Measurements from ENCODE around the gene APOBEC3B. TPM values are rescaled to one million over a fixed set of nuclear protein-coding genes. Genes with fewer than 3 reads are reported as not detected.
A peak's percentile ranks its signal among the peaks of the same experiment; 100 is the strongest.
"Not testable (repeated sequence)": the region's sequence is repeated elsewhere in the genome, so short reads cannot be mapped to it uniquely, and the experiment has no call there.

APOBEC3B gene
- total and polyA plus RNA-seq, 11 donors: 0.49 to 10.3 (median 1.0) TPM; not detected in 2

DNA sequence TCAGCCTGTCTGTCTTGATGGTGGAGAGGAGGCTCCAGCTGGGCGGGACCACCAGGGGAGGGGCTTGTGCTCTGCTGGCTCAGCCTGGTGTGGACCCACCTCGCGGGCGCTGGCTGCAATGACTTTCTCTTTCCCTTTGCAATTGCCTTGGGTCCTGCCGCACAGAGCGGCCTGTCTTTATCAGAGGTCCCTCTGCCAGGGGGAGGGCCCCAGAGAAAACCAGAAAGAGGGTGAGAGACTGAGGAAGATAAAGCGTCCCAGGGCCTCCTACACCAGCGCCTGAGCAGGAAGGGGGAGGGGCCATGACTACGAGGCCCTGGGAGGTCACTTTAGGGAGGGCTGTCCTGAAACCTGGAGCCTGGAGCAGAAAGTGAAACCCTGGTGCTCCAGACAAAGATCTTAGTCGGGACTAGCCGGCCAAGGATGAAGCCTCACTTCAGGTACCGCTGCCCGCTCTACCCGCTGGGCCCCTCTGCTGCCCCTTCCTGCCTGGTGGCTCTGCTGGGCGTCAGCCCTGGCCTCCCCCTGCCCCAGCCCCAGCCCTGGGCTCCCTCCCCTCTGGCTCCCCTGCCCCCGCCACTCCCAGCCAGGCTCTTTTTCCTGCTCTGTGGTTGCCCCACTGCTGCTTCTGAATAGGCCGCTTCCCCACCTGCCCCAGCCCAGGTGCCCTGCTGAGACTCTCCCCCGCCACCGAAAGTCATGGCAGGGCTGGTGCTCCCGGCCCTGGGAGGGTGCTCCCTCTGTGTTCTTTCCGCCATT is 58.6 kb downstream of the APOBEC3B start, which contains the start of gene APOBEC3F:
Gene APOBEC3F (plus strand): TSS at position 327 of the 759 bp plus-strand sequence. CDS start 97 bp downstream, at position 424.
- TF ChIP-seq, protein P1, sequence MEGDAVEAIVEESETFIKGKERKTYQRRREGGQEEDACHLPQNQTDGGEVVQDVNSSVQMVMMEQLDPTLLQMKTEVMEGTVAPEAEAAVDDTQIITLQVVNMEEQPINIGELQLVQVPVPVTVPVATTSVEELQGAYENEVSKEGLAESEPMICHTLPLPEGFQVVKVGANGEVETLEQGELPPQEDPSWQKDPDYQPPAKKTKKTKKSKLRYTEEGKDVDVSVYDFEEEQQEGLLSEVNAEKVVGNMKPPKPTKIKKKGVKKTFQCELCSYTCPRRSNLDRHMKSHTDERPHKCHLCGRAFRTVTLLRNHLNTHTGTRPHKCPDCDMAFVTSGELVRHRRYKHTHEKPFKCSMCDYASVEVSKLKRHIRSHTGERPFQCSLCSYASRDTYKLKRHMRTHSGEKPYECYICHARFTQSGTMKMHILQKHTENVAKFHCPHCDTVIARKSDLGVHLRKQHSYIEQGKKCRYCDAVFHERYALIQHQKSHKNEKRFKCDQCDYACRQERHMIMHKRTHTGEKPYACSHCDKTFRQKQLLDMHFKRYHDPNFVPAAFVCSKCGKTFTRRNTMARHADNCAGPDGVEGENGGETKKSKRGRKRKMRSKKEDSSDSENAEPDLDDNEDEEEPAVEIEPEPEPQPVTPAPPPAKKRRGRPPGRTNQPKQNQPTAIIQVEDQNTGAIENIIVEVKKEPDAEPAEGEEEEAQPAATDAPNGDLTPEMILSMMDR (IDR thresholded peaks at IDR 0.05): peak in 2 of 12 donors; percentile 6 to 12
- TF ChIP-seq POLR2A (IDR thresholded peaks at IDR 0.05): peak in 1 of 2 donors; percentile 55
- Histone ChIP-seq H3K4me1 (peaks cover 0 to 21% (median 8%) of the 10 kb centered on the region in 12 donors), H3K27ac (peak within 1 kb of the TSS; percentile 16 to 93 (median 84)), H3K4me3 (peak within 1 kb of the TSS; percentile 47 to 89 (median 67)), H3K36me3 (peaks cover 0 to 12% (median 5%) of the 10 kb centered on the region in 9 donors)
- intact Hi-C loops (cut with DNase I); H3K9me3 ChIP-seq; H3K27me3 ChIP-seq: not testable (repeated sequence)
- DNase-seq (peak; percentile 51 to 87 (median 59)), ATAC-seq (peak; percentile 89 to 96 (median 96))
- 2 to 10% (median 3%) methylated on average over 8 to 19 of the region's 21 CpGs for WGBS, 4 donors

DNA sequence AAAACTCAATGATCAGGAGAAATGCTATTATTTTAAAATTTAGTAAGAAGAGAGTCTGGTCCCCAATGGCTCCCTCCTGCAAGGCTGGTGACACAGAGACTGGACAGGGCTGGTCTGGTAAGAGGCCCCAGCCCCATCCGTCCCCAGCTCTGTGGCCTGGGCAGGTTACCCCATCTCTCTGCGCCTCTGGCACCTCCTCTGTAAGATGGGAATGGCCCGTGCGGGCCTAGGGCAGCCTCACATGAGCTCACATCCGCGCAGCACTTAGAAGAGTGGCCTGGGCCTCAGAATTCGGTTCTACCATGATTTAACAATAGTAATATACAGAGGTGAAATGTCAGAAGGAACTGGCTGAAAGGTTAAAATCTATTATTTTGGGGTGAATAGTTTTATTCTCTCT is 59.8 kb downstream of the APOBEC3B start:
- ATAC-seq: no peak

More for the DNA sequence above, 59.8 kb downstream of the APOBEC3B start:
- DNase-seq: no peak
- Histone ChIP-seq H3K4me1 (peaks cover 0 to 21% (median 8%) of the 10 kb centered on the region in 12 donors), H3K9me3 (no peaks in the 10 kb centered on the region), H3K27ac (no peak overlapping the region), H3K36me3 (peaks cover 0 to 17% (median 5%) of the 10 kb centered on the region in 9 donors), H3K4me3 (peak overlapping the region in 4 of 12 donors; percentile 67 to 89 (median 74)), H3K27me3 (no peaks in the 10 kb centered on the region)
- TF ChIP-seq, protein P1 (IDR thresholded peaks at IDR 0.05): no peak
- TF ChIP-seq POLR2A (IDR thresholded peaks at IDR 0.05): no peak
- intact Hi-C loops (cut with DNase I): no loop called here
- 96 to 98% (median 97%) methylated on average over 7 of the region's 7 CpGs for WGBS, 4 donors

Other genes with a start within 250 kb of the APOBEC3B start
- 100 to 1,000 TPM in 6 of 9 donors, 10 to 100 TPM in 3; 75.2 to 405 (median 125) TPM for gene SUN2, start 226.3 kb upstream of the APOBEC3B start, total RNA-seq
- 100 to 1,000 TPM in 1 of 2 donors, 10 to 100 TPM in 1; 41.3 to 203 TPM for gene SUN2, start 226.3 kb upstream of the APOBEC3B start, polyA plus RNA-seq
- 10 to 100 TPM in 5 of 9 donors, 1 to 10 TPM in 4; 8.2 to 16.4 (median 10.4) TPM for gene DNAL4, start 188.2 kb upstream of the APOBEC3B start, total RNA-seq
- 10 to 100 TPM in 1 of 2 donors, 1 to 10 TPM in 1; 7.9 to 14.9 TPM for gene DNAL4, start 188.2 kb upstream of the APOBEC3B start, polyA plus RNA-seq
- 10 to 100 TPM; 15.4 to 34.0 (median 20.7) TPM for gene NPTXR, start 138.3 kb upstream of the APOBEC3B start, total RNA-seq
- 10 to 100 TPM; 18.8 to 19.1 TPM for gene NPTXR, start 138.3 kb upstream of the APOBEC3B start, polyA plus RNA-seq
- 10 to 100 TPM; 28.3 to 59.0 (median 43.9) TPM for gene CBX6, start 110.1 kb upstream of the APOBEC3B start, total RNA-seq
- gene CBX6, start 110.1 kb upstream of the APOBEC3B start, polyA plus RNA-seq: 10 to 100 TPM; 21.1 to 43.5 TPM
- gene APOBEC3A, start 24.7 kb upstream of the APOBEC3B start, total RNA-seq: 1 to 10 TPM in 3 of 9 donors, under 1 TPM in 3, not detected in 3; 0.36 to 7.7 (median 1.4) TPM
- 1 to 10 TPM in 1 of 2 donors, under 1 TPM in 1; 0.58 to 1.4 TPM for gene APOBEC3A, start 24.7 kb upstream of the APOBEC3B start, polyA plus RNA-seq
- gene APOBEC3C, start 31.9 kb downstream of the APOBEC3B start, total RNA-seq: 10 to 100 TPM in 8 of 9 donors, 1 to 10 TPM in 1; 7.3 to 53.8 (median 26.3) TPM
- gene APOBEC3C, start 31.9 kb downstream of the APOBEC3B start, polyA plus RNA-seq: 10 to 100 TPM; 12.3 to 24.9 TPM
- 1 to 10 TPM in 4 of 9 donors, under 1 TPM in 5; 0.20 to 4.7 (median 0.87) TPM for gene APOBEC3D, start 38.8 kb downstream of the APOBEC3B start, total RNA-seq
- 1 to 10 TPM in 1 of 2 donors, under 1 TPM in 1; 0.80 to 1.4 TPM for gene APOBEC3D, start 38.8 kb downstream of the APOBEC3B start, polyA plus RNA-seq
- gene APOBEC3F, start 58.5 kb downstream of the APOBEC3B start, total RNA-seq: 10 to 100 TPM in 2 of 9 donors, 1 to 10 TPM in 7; 1.2 to 18.2 (median 4.3) TPM
- gene APOBEC3F, start 58.5 kb downstream of the APOBEC3B start, polyA plus RNA-seq: 1 to 10 TPM; 1.4 to 9.6 TPM
- gene APOBEC3G, start 94.9 kb downstream of the APOBEC3B start, total RNA-seq: 10 to 100 TPM in 1 of 9 donors, 1 to 10 TPM in 8; 1.8 to 21.9 (median 3.3) TPM
- gene APOBEC3G, start 94.9 kb downstream of the APOBEC3B start, polyA plus RNA-seq: 1 to 10 TPM; 2.9 to 3.5 TPM
- gene APOBEC3H, start 114.9 kb downstream of the APOBEC3B start, total RNA-seq: 1 to 10 TPM in 1 of 9 donors, under 1 TPM in 3, not detected in 5; 0.21 to 1.7 (median 0.61) TPM
- gene APOBEC3H, start 114.9 kb downstream of the APOBEC3B start, polyA plus RNA-seq: under 1 TPM in 1 of 2 donors, not detected in 1; 0.46 TPM
- 100 to 1,000 TPM in 1 of 9 donors, 10 to 100 TPM in 8; 48.3 to 187 (median 75.0) TPM for gene CBX7, start 170.3 kb downstream of the APOBEC3B start, total RNA-seq
- gene CBX7, start 170.3 kb downstream of the APOBEC3B start, polyA plus RNA-seq: 10 to 100 TPM; 50.1 to 60.4 TPM